Activated CD8-positive, alpha-beta memory T cell treated with anti-CD3 and anti-CD28 coated beads for 1 hour (primary cell): ENCODE data around the gene RPS10.
"Not testable (repeated sequence)": the region's sequence is repeated elsewhere in the genome, so short reads cannot be mapped to it uniquely, and the experiment has no call there.

ENCODE experiments used
- DNase-seq, 2 donors: peaks; one replicate each; pipeline ENCODE4 v3.0.0-alpha.2; 2020; ENCODE audit warnings: low read depth in 1 of 2; ENCODE audit errors: extremely low read depth in 1 of 2

RPS10 gene

GRCh38 chr6:34393191-34393965 is 32.5 kb downstream of the RPS10 start:
- DNase-seq = no peak

- DNase-seq = peak; percentile 80 to 90
Observed at GRCh38 chr6:34392497-34393190, 33.2 kb downstream of the RPS10 start, which contains the start of gene NUDT3. NUDT3 (minus strand) TSS chr6:34392669; CDS start chr6:34392362, 307 bp downstream.

GRCh38 chr6:34391786-34392496 is 33.9 kb downstream of the RPS10 start:
- peak in 1 of 2 donors; percentile 29 for DNase-seq

GRCh38 chr6:34391473-34391785 is 34.4 kb downstream of the RPS10 start:
- DNase-seq = no peak

GRCh38 chr6:34390531-34391472 is 35.1 kb downstream of the RPS10 start:
- DNase-seq = no peak

GRCh38 chr6:34389034-34389433 is 36.8 kb downstream of the RPS10 start:
- DNase-seq = no peak

GRCh38 chr6:34388421-34388820 is 37.4 kb downstream of the RPS10 start:
- no peak for DNase-seq

GRCh38 chr6:34386316-34387137 is 39.3 kb downstream of the RPS10 start:
- no peak for DNase-seq

- DNase-seq = no peak
Observed at GRCh38 chr6:34385793-34386195, 40.1 kb downstream of the RPS10 start.

GRCh38 chr6:34384321-34385153 is 41.3 kb downstream of the RPS10 start:
- no peak for DNase-seq

GRCh38 chr6:34383656-34384320 is 42.1 kb downstream of the RPS10 start:
- DNase-seq = no peak

- DNase-seq = no peak
Observed at GRCh38 chr6:34383161-34383631, 42.7 kb downstream of the RPS10 start.

GRCh38 chr6:34381081-34381480 is 44.8 kb downstream of the RPS10 start:
- DNase-seq = no peak

- DNase-seq = no peak
Observed at GRCh38 chr6:34378470-34378869, 47.4 kb downstream of the RPS10 start.

- no peak for DNase-seq
Observed at GRCh38 chr6:34377984-34378383, 47.9 kb downstream of the RPS10 start.

GRCh38 chr6:34377571-34377970 is 48.3 kb downstream of the RPS10 start:
- DNase-seq = not testable (repeated sequence)

- DNase-seq = no peak
Observed at GRCh38 chr6:34375833-34376232, 50.0 kb downstream of the RPS10 start.

- DNase-seq = no peak
Observed at GRCh38 chr6:34374508-34374907, 51.4 kb downstream of the RPS10 start.
